WI38 (cell line): ENCODE results near the gene XXYLT1.
A peak's percentile ranks its signal among the peaks of the same experiment; 100 is the strongest.

ENCODE experiments used
- H3K4me3 ChIP-seq: 2 replicates; pipeline ENCODE4 v1.5.1; 2011; ENCODE audit warnings: low read depth, mild to moderate bottlenecking, control low read depth, low read length
- CTCF ChIP-seq: IDR thresholded peaks from 2 replicates; pipeline ENCODE4 v1.5.1; 2012; ENCODE audit warnings: low read depth, mild to moderate bottlenecking, control low read depth, low read length

XXYLT1 gene

GRCh38 chr3:195270817-195271409, at the start of gene XXYLT1:
Gene XXYLT1 (minus strand): TSS chr3:195271159. CDS start chr3:195271058, 101 bp downstream.
- H3K4me3 ChIP-seq, result peak within 1 kb of the TSS; percentile 70
- TF ChIP-seq CTCF, result peak; percentile 36; the same call in 1 of the 2 replicates

GRCh38 chr3:195319060-195319459, 48.1 kb upstream of the XXYLT1 start:
- no peak overlapping the region for H3K4me3 ChIP-seq
- TF ChIP-seq CTCF, result no peak

GRCh38 chr3:195312714-195313113, 41.8 kb upstream of the XXYLT1 start:
- no peak overlapping the region for H3K4me3 ChIP-seq
- no peak for TF ChIP-seq CTCF

- TF ChIP-seq CTCF, result no peak
- no peak overlapping the region for H3K4me3 ChIP-seq
Measured at GRCh38 chr3:195307711-195308110, 36.8 kb upstream of the XXYLT1 start.

GRCh38 chr3:195306369-195306768, 35.4 kb upstream of the XXYLT1 start:
- TF ChIP-seq CTCF, result no peak
- no peak overlapping the region for H3K4me3 ChIP-seq

- no peak overlapping the region for H3K4me3 ChIP-seq
- TF ChIP-seq CTCF, result no peak
Measured at GRCh38 chr3:195302431-195302830, 31.5 kb upstream of the XXYLT1 start.

GRCh38 chr3:195297446-195297845, 26.5 kb upstream of the XXYLT1 start:
- TF ChIP-seq CTCF, result no peak
- H3K4me3 ChIP-seq, result no peak overlapping the region
